Tibial nerve (tissue), 4 donors: ENCODE data around the gene NOVA2. TPM values are rescaled to one million over a fixed set of nuclear protein-coding genes. Genes with fewer than 3 reads are reported as not detected.

Source experiments
- DNase-seq, 2 donors: peaks; one replicate each; pipeline ENCODE4 v3.0.0-alpha.2; 2019; ENCODE audit warnings: low spot score in 2 of 2
- H3K27ac ChIP-seq, 4 donors: fragments of 200-600 bp; sonication (generic) in 3 of 4; one replicate each; pipeline ENCODE4 v1.5.1; 2017 to 2019; ENCODE audit warnings: mild to moderate bottlenecking in 1 of 4
- H3K27me3 ChIP-seq, 2 donors: fragments of 200-600 bp; sonication (generic) in 1 of 2; one replicate each; pipeline versions ENCODE4 v1.5.1 to v1.6.0; 2017 to 2019
- H3K36me3 ChIP-seq, 3 donors: fragments of 200-600 bp; sonication (generic); one replicate each; pipeline ENCODE4 v1.5.1; 2018 to 2019
- H3K4me1 ChIP-seq, 4 donors: fragments of 200-600 bp; sonication (generic) in 3 of 4; one replicate each; pipeline ENCODE4 v1.5.1; 2017 to 2019
- H3K4me3 ChIP-seq, 4 donors: fragments of 200-600 bp; sonication (generic) in 3 of 4; one replicate each; pipeline ENCODE4 v1.5.1; 2017 to 2019; ENCODE audit warnings: mild to moderate bottlenecking in 1 of 4, moderate library complexity in 1 of 4
- H3K9me3 ChIP-seq, 4 donors: fragments of 200-600 bp; sonication (generic) in 3 of 4; one replicate each; pipeline ENCODE4 v1.5.1; 2017 to 2019
- CTCF ChIP-seq, 5 experiments: fragments of 200-600 bp in 3 of 5; fragments of 450-650 bp in 2 of 5; sonication (generic) in 3 of 5; IDR thresholded peaks; one replicate each; pipeline ENCODE4 v1.5.1; 2016 to 2019; ENCODE audit warnings: antibody characterized with exemption in 5 of 5, mild to moderate bottlenecking in 3 of 5, moderate library complexity in 2 of 5
- EP300 ChIP-seq, 2 donors: sonication (generic); formaldehyde crosslinking; IDR thresholded peaks; one replicate each; pipeline ENCODE4 v1.6.1; 2017; ENCODE audit warnings: antibody characterized with exemption in 2 of 2, mild to moderate bottlenecking in 1 of 2
- POLR2A ChIP-seq, 2 donors: fragments of 450-650 bp; IDR thresholded peaks; one replicate each; pipeline ENCODE4 v1.6.1; 2017; ENCODE audit warnings: antibody characterized with exemption in 2 of 2, mild to moderate bottlenecking in 2 of 2, moderate library complexity in 2 of 2
- WGBS, 2 donors: methylation state at CpG; one replicate each; pipeline ENCODE4 v1.1.5; 2018; 5-methylcytosine and 5-hydroxymethylcytosine counted together
- total RNA-seq, 4 donors: library from RNA; depleted of rRNA; stranded (reverse); fragments of >200 nt; gene quantifications; one replicate each; pipeline ENCODE4 v1.1.0, GENCODE V29; 2016

NOVA2 gene
- total RNA-seq, 4 donors from 2014 or later, result 1.5 to 6.9 (median 1.7) TPM

- WGBS, 2 donors, result 3% methylated on average over 24 of the region's 69 CpGs; no CpG with 5 or more reads in 1 of the 2 donors
- Histone ChIP-seq H3K4me1 (peaks cover 0 to 27% (median 11%) of the 10 kb centered on the region in 4 donors), H3K27me3 (no peaks in the 10 kb centered on the region), H3K4me3 (peak overlapping the region; percentile 62 to 77 (median 71)), H3K27ac (peak overlapping the region in 2 of 4 donors; percentile 81 to 88), H3K9me3 (no peaks in the 10 kb centered on the region), H3K36me3 (peaks cover 0 to 34% (median 0%) of the 10 kb centered on the region in 3 donors)
- no peak for TF ChIP-seq POLR2A (IDR thresholded peaks at IDR 0.05)
- no peak for TF ChIP-seq EP300 (IDR thresholded peaks at IDR 0.05)
- no peak for TF ChIP-seq CTCF (IDR thresholded peaks at IDR 0.05)
- DNase-seq, result peak in 1 of 2 donors; percentile 24
These were observed 72.2 kb downstream of the NOVA2 start for GRCh38 chr19:45901432-45901911.

GRCh38 chr19:45900738-45901431, 72.8 kb downstream of the NOVA2 start:
- H3K4me1 ChIP-seq, result peaks cover 0 to 27% (median 11%) of the 10 kb centered on the region in 4 donors
- H3K9me3 ChIP-seq, result no peaks in the 10 kb centered on the region
- 69 to 87% methylated on average over 9 to 21 of the region's 22 CpGs for WGBS, 2 donors
- no peaks in the 10 kb centered on the region for H3K27me3 ChIP-seq
- H3K36me3 ChIP-seq, result peaks cover 0 to 39% (median 0%) of the 10 kb centered on the region in 3 donors
- peak overlapping the region in 2 of 4 donors; percentile 81 to 88 for H3K27ac ChIP-seq
- H3K4me3 ChIP-seq, result peak overlapping the region; percentile 62 to 77 (median 71)
- TF ChIP-seq EP300 (IDR thresholded peaks at IDR 0.05), result no peak
- TF ChIP-seq CTCF (IDR thresholded peaks at IDR 0.05), result no peak
- TF ChIP-seq POLR2A (IDR thresholded peaks at IDR 0.05), result no peak
- no peak for DNase-seq

GRCh38 chr19:45899919-45900589, 73.6 kb downstream of the NOVA2 start:
- Histone ChIP-seq H3K27ac (no peak overlapping the region), H3K4me3 (no peak overlapping the region), H3K27me3 (no peaks in the 10 kb centered on the region), H3K36me3 (peaks cover 0 to 48% (median 0%) of the 10 kb centered on the region in 3 donors), H3K4me1 (peaks cover 0 to 27% (median 11%) of the 10 kb centered on the region in 4 donors), H3K9me3 (no peaks in the 10 kb centered on the region)
- DNase-seq, result no peak
- TF ChIP-seq POLR2A (IDR thresholded peaks at IDR 0.05), result no peak
- TF ChIP-seq CTCF (IDR thresholded peaks at IDR 0.05), result no peak
- TF ChIP-seq EP300 (IDR thresholded peaks at IDR 0.05), result no peak
- WGBS, 2 donors, result 94 to 95% methylated on average over 4 of the region's 4 CpGs

- H3K27ac ChIP-seq, result no peak overlapping the region
- 94% methylated on average over 7 of the region's 7 CpGs for WGBS, 2 donors
- H3K4me3 ChIP-seq, result no peak overlapping the region
- no peaks in the 10 kb centered on the region for H3K9me3 ChIP-seq
- DNase-seq, result no peak
- TF ChIP-seq CTCF (IDR thresholded peaks at IDR 0.05) (no peak), EP300 (IDR thresholded peaks at IDR 0.05) (no peak), POLR2A (IDR thresholded peaks at IDR 0.05) (no peak)
- H3K4me1 ChIP-seq, result peaks cover 0 to 27% (median 11%) of the 10 kb centered on the region in 4 donors
- peaks cover 0 to 53% (median 0%) of the 10 kb centered on the region in 3 donors for H3K36me3 ChIP-seq
- H3K27me3 ChIP-seq, result no peaks in the 10 kb centered on the region
These were observed 74.4 kb downstream of the NOVA2 start for GRCh38 chr19:45899253-45899652.
